Esophagus squamous epithelium (tissue), 4 donors: ENCODE measurements around the gene IER2.
"Not testable (repeated sequence)": the region's sequence is repeated elsewhere in the genome, so short reads cannot be mapped to it uniquely, and the experiment has no call there.

ENCODE experiments used
- CTCF ChIP-seq, 6 experiments: fragments of 450-650 bp in 4 of 6; fragments of 200-600 bp in 2 of 6; sonication (generic) in 2 of 6; IDR thresholded peaks; one replicate each; pipeline ENCODE4 v1.5.1; 2016 to 2019; ENCODE audit warnings: antibody characterized with exemption in 6 of 6, mild to moderate bottlenecking in 4 of 6, moderate library complexity in 4 of 6
- POLR2A ChIP-seq, 4 donors: fragments of 450-650 bp; IDR thresholded peaks; one replicate each; pipeline ENCODE4 v1.6.1; 2017; ENCODE audit warnings: antibody characterized with exemption in 4 of 4, mild to moderate bottlenecking in 4 of 4, moderate library complexity in 3 of 4

GRCh38 chr19:13149173-13149627, 1.0 kb upstream of the IER2 start:
- not testable (repeated sequence) for TF ChIP-seq CTCF, POLR2A (IDR thresholded peaks at IDR 0.05)
